HG03060 (cell line): ENCODE results near the gene SUN2.

Experiments used
- ATAC-seq: cut with Tn5 transposase; IDR thresholded peaks from one replicate; pipeline ENCODE4 v1.9.1; 2021; ENCODE audit warnings: low read depth, moderate number of reproducible peaks; ENCODE audit not compliant: unreplicated experiment

Gene SUN2

DNA sequence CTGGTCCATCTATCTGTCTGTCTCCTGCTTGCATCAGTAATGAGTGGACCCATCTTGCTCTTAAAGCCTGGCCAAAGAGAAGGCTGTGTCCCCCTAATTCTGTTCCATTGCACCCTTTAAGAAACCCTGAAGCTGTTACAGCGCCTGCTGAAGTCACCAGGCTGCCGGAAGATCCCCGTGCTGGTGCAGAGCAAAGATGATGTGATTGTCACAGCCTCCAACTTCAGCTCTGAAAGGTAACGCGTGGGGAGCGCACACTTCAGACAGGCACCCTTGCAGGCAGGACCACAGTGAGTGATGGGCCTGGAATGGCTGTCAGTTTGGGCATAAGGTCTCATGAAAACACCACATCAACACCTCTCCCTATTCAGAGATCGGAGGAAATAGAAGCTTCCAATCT is 31.6 kb downstream of the SUN2 start:
- ATAC-seq: no peak

DNA sequence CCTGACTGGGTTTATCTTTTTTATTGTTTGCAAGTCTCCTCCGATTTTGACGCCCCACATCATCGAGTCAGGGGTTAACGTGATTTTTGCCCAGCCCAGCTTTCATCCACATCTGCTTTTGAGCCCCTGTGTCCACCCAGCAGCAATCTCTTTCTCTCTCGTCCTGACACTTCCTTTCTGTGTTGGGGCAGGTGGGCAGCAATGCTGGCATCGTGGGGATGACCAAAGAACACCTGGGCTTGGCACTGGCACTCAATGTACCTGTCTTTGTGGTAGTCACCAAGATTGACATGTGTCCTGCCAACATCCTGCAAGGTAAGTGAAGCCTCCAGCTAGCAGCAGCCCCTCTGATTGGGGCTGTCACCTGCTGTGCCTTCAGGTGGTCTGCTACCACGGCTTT is 34.2 kb downstream of the SUN2 start:
- no peak for ATAC-seq

- ATAC-seq: no peak
Observed at GRCh38 chr22:38720350-38720749, 35.4 kb downstream of the SUN2 start.

DNA sequence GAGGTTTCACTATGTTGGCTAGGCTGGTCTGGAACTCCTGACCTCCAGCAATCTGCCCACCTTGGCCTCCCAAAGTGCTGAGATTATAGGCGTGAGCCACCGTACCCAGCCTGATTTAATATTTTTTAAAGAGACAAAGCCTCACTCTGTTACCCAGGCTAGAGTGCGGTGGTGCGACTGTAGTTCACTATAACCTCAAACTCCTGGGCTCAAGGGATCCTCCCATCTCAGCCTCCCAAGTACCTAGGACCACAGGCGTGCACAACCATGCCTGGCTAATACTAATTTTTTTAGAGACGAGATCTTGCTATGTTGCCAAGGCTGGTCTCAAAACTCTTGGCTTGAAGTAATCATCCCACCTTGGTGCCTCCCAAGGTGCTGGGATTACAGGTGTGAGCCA is 36.6 kb downstream of the SUN2 start:
- ATAC-seq: no peak

DNA sequence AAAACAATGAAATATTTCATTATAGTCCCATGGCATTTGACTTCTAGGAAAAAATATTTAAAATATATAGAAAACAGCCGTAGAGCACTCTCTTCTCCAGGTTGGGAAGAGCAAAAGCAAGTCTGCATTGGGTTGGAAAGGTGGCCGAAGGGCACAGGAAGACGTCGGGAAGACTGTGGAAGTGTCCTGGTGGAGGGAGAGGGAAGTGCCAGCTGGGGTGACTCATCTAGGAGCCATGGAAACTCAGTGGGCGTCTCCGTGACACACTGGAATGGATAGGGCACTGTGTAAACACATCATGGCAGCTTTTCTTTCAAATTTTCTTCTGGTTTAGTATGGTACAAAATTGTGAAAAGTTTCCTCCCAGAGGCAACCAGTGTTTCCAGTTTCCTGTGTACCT is 37.4 kb downstream of the SUN2 start:
- no peak for ATAC-seq

- no peak for ATAC-seq
Observed at GRCh38 chr22:38717244-38717643, 38.6 kb downstream of the SUN2 start.

GRCh38 chr22:38716826-38717225 is 39.0 kb downstream of the SUN2 start:
- ATAC-seq: no peak

DNA sequence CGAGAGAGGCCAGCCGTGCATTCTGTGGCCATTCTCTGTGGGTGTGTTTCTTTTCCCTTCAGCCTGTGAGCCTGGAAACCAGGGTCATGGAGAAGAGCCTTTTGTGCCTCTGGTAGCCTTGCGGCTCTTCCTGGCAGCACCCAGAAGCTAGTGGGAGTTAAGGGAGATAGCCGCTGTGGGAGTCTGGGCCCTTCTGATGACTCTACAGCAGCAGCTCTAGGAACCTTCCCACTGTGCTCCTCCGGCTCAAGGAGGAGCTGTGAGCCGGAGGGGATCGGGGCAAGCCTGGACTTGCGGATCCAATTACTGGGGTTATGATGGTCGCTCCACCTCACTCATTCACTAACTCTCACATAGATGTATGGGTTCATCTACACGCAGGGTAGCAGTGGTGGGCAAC is 39.5 kb downstream of the SUN2 start:
- no peak for ATAC-seq

DNA sequence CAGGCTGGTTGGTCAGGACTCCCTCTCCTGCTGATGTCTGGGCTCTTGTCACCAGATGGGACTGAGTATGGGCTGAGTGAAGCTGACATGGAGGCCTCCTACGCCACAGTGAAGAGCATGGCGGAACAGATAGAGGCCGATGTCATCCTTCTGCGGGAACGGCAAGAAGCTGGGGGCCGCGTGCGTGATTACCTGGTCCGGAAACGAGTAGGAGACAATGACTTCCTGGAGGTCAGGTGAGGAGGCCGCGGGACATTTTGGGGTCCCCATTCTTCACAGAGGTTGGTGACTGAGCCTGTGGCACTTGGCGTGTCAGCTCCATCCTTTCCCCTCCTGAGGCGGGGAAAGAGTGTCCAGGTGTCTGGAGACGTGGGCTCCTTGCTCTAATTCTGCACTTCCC is 39.9 kb downstream of the SUN2 start:
- no peak for ATAC-seq

GRCh38 chr22:38715176-38715764 is 40.5 kb downstream of the SUN2 start:
- no peak for ATAC-seq

DNA sequence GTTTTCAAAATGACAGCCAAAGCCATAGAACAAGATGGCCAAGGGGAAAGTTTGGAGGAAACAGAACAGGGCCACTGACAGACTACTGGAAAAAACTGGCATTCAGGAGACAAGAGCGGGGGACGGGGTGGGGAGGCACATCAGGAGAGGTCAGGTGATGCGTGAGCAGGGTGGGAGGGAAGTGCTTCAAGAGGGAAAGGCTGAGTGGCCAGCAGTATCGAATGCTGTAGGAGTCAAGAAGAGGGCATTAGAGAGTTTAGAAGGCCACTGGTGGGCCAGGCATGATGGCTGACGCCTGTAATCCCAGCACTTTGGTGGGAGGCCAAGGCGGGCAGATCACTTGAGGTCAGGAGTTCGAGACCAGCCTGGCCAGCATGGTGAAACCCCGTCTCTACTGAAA is 41.9 kb downstream of the SUN2 start:
- no peak for ATAC-seq

DNA sequence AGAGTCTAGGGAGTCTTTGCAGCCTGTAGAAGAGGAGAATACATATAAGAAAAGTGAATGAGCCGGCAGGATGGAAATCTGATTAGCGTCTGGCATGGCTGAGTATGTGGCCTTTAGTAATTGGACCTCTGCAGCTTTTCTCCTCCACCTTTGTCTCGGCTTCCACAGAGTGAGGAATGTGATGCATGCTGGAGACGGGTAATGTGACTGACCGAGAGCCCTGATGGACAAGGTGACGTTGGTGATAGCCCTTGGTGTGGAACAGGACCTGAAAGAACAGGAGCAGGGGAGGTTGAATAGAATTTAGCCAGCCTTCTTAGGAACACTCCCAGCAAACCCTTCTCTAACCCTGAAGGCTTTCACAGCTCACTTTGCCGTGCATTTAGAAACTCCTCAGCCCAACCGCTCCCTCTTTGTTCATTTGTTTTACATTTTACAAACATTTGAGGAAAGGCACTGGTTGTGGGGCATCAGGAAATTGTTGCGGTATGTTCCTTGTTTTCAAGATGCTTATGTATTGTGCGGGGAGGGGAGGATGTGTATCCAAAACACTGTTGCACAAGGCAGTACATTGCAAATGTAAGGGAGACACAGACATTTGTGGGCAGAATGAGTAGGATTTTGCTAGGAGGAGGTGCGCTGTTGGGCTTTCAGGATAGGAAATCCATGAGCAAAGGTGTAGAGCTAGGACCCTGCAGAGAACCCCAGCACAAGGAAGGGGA is 43.2 kb downstream of the SUN2 start:
- no peak for ATAC-seq

DNA sequence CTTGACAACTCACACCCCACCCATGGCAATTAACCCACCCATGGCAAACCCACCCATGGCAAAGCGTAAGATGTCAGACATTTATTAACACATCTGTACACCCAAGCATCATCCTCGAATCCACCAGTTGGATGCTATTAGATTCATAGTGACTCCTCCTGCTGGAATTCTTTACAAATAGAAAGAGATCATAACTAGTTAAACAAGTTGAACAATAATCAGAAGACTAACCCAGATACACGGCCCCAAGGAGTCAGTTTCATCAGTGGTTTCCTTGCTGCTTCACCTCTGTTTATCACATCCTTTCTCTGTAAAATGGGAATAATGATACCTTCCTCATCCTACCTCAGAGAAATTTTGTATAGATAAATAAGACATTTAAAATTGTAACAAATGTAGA is 44.9 kb downstream of the SUN2 start:
- ATAC-seq: no peak

DNA sequence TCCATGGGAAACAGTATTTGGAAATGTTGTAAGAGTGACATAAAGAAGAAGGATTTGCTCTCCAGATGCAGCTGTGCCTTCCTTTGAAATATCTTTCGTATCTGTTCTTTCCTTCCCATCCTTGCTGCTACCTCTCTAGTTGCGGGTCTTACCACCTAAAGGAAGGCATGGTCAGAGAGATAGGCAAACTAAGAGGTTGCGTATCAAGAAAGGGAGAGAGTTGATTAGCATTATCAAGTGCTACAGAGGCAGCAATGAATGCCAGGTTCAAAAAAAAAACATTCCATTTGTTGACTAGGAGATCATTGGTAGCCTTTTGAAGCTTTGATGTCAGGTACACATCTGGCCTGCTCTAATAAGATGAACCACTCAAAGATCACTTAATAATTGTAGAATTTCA is 45.4 kb downstream of the SUN2 start:
- no peak for ATAC-seq

GRCh38 chr22:38709306-38709705 is 46.5 kb downstream of the SUN2 start:
- ATAC-seq: no peak

DNA sequence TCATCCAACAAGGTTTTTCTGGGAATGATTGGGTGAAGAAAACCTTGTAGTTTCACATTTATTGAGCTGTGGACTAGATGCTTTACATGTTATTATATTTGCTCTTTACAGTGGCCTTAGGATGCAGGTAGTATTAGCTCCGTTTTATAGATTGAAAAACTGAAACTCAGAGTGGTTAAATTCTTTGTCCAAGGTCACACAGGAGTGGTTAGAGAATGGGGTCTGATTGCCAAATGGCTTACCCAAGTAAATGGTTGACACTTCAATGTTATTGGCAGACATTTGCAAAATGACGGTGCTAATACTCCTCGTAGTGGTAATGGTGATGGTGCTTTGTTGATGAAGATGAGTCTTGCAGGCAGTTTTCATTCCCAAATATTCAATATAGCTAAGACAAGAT is 47.8 kb downstream of the SUN2 start:
- no peak for ATAC-seq

GRCh38 chr22:38707346-38707745 is 48.5 kb downstream of the SUN2 start:
- ATAC-seq: no peak

GRCh38 chr22:38706901-38707195 is 49.0 kb downstream of the SUN2 start:
- ATAC-seq: no peak

DNA sequence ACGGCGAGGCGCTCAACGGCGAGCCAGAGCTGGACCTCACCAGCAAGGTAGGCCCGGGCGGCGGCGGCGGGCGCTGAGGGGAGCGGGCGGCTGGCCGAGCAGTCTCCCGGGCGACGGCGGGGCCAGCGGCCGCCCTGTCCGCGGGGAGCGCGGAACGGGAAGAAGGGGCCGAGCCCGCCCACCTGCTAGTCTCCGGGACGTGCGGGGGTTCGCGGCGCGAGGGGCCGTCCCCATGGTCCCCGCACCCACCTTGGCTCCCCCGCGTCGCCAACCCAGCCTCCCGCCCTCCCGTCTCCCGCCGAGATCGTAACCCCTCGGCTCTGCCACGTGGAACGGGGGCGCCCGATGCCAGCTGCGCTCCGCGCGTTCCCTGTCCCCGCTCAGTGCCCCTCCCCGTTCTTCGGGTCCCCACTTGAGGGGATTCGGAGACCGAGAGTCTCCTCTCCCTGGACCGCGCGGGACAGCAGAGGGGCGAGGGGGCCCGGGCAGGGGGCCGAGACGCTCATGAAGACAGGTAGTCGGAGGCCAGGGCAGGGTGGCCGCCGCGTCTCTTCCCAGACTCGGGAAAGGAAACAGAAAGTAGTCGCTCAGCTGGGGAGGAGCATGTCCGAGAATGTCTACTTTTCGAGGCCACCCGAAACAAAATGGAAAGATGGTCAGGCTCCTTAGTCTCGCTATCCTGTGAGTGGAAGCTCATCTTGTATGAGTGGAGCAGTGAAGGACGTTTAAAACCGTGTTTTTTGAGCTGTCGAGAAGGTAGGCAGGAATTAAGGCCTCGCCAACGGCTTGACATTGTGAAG is 49.5 kb downstream of the SUN2 start:
- ATAC-seq: no peak

DNA sequence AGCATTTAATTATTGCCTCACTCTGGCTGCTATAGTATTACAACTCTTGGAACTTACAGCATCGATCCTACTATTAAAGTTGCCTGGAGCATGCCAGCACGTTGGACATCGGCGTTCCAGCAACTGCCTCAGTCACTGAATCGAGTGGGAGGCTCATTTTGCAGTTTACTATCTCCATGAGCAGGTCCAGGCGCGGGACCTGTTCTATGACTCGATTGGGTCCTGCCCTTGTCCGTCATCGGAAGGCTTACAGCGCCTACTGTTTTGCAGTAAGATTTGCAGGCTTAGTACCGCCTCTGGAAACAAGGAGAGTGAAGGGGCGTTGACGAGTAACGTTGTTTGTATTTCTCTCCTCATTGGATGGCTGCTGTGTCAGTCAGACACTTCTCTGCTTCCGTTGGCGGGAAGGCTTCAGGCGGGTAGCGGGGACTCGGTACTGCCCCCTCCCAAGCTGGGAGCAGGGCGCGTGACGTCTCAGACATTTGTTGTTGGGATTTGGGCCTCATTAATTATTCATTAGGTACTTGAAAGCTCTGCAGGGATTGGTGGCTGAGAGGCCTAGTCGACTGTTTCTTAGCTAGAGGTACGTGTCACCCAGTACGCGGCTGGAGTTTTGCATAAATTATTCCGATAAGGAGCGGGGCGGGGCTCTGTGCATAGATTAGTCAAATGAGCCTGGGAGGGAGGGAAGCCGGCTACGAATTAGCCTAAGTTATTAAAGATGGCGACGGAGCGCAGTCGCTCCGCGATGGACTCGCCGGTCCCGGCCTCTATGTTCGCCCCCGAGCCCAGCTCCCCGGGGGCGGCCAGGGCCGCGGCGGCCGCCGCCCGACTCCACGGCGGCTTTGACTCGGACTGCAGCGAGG is 50.3 kb downstream of the SUN2 start, which contains the start of gene GTPBP1:
Gene GTPBP1 (plus strand): TSS at position 710 of the 866 bp plus-strand sequence. CDS start 12 bp downstream, at position 722.
- peak; percentile 71 for ATAC-seq

GRCh38 chr22:38704654-38705234 is 51.1 kb downstream of the SUN2 start:
- no peak for ATAC-seq
